IPS DF 6.9 (cell line): Measurements from ENCODE around the gene CXorf58.
"Not testable (repeated sequence)": the region's sequence is repeated elsewhere in the genome, so short reads cannot be mapped to it uniquely, and the experiment has no call there.

ENCODE experiments used
- DNase-seq: peaks from one replicate; pipeline ENCODE4 v3.0.0-alpha.2; 2013; ENCODE audit warnings: low read depth, low spot score
- H3K27ac ChIP-seq: one replicate; pipeline ENCODE4 v1.5.1; 2013; ENCODE audit warnings: low read length, control low read depth
- H3K27me3 ChIP-seq: 2 replicates; pipeline ENCODE4 v1.6.1; 2013; ENCODE audit warnings: mild to moderate bottlenecking, low read length; ENCODE audit not compliant: control insufficient read depth, insufficient read depth
- H3K36me3 ChIP-seq: 2 replicates; pipeline ENCODE4 v1.6.1; 2013; ENCODE audit warnings: low read length; ENCODE audit not compliant: control insufficient read depth, insufficient read depth
- H3K4me1 ChIP-seq: 2 replicates; pipeline ENCODE4 v1.6.1; 2013; ENCODE audit warnings: low read length; ENCODE audit not compliant: control insufficient read depth, insufficient read depth
- H3K4me3 ChIP-seq: 2 replicates; pipeline ENCODE4 v1.5.1; 2013; ENCODE audit warnings: mild to moderate bottlenecking, low read length
- H3K9me3 ChIP-seq: 2 replicates; pipeline ENCODE4 v1.6.1; 2013; ENCODE audit warnings: low read length, inconsistent platforms; ENCODE audit not compliant: control insufficient read depth, insufficient read depth
- WGBS: extraction: QIAGEN DNeasy Blood & Tissue Kit; methylation state at CpG from one replicate; pipeline ENCODE4 v1.1.7; 2013; ENCODE audit warnings: mixed read lengths, missing lambda C conversion rate; ENCODE audit not compliant: insufficient read length, insufficient coverage; 5-methylcytosine and 5-hydroxymethylcytosine counted together

Gene CXorf58

GRCh38 chrX:23907498-23908218 is at the start of gene CXorf58, which contains the start of gene APOO:
TSS of gene CXorf58 (plus strand) at chrX:23908006. CDS start at chrX:23910303, 2,297 bp downstream.
TSS of gene APOO (minus strand) at chrX:23907938. CDS start at chrX:23907702, 236 bp downstream.
- H3K9me3 ChIP-seq, result no peaks in the 10 kb centered on the region
- DNase-seq, result no peak
- H3K4me1 ChIP-seq, result no peaks in the 10 kb centered on the region
- no peak within 1 kb of the TSS for H3K27ac ChIP-seq
- no CpG with 5 or more reads among the region's 81 CpGs for WGBS
- no peaks in the 10 kb centered on the region for H3K36me3 ChIP-seq
- no peaks in the 10 kb centered on the region for H3K27me3 ChIP-seq
- peak within 1 kb of the TSS; percentile 97 for H3K4me3 ChIP-seq

- not testable (repeated sequence) for H3K36me3 ChIP-seq, DNase-seq, H3K9me3 ChIP-seq, H3K4me1 ChIP-seq, H3K27me3 ChIP-seq, H3K4me3 ChIP-seq, H3K27ac ChIP-seq
- WGBS, result no CpG with 5 or more reads among the region's 7 CpGs
Measured at GRCh38 chrX:23859238-23859637, 48.6 kb upstream of the CXorf58 start.

GRCh38 chrX:23861215-23861896 is 46.5 kb upstream of the CXorf58 start:
- H3K4me3 ChIP-seq, result no peak overlapping the region
- DNase-seq, result no peak
- H3K4me1 ChIP-seq, result no peaks in the 10 kb centered on the region
- H3K27ac ChIP-seq, result no peak overlapping the region
- no CpG with 5 or more reads among the region's 6 CpGs for WGBS
- no peaks in the 10 kb centered on the region for H3K9me3 ChIP-seq
- no peaks in the 10 kb centered on the region for H3K27me3 ChIP-seq
- no peaks in the 10 kb centered on the region for H3K36me3 ChIP-seq

GRCh38 chrX:23861952-23862351 is 45.9 kb upstream of the CXorf58 start:
- not testable (repeated sequence) for H3K9me3 ChIP-seq, H3K27me3 ChIP-seq, DNase-seq, H3K27ac ChIP-seq, H3K4me1 ChIP-seq, H3K36me3 ChIP-seq, H3K4me3 ChIP-seq
- WGBS, result no CpG with 5 or more reads among the region's 2 CpGs

- no peak overlapping the region for H3K27ac ChIP-seq
- no peaks in the 10 kb centered on the region for H3K27me3 ChIP-seq
- WGBS, result no CpG with 5 or more reads among the region's 5 CpGs
- no peaks in the 10 kb centered on the region for H3K4me1 ChIP-seq
- no peak for DNase-seq
- no peaks in the 10 kb centered on the region for H3K36me3 ChIP-seq
- no peaks in the 10 kb centered on the region for H3K9me3 ChIP-seq
- H3K4me3 ChIP-seq, result no peak overlapping the region
Measured at GRCh38 chrX:23864742-23865326, 43.0 kb upstream of the CXorf58 start.

GRCh38 chrX:23870041-23870440 is 37.8 kb upstream of the CXorf58 start:
- Histone ChIP-seq H3K27me3 (no peaks in the 10 kb centered on the region), H3K9me3 (no peaks in the 10 kb centered on the region), H3K27ac (no peak overlapping the region), H3K4me1 (no peaks in the 10 kb centered on the region), H3K36me3 (no peaks in the 10 kb centered on the region), H3K4me3 (no peak overlapping the region)
- DNase-seq, result no peak
- WGBS, result no CpG with 5 or more reads among the region's 2 CpGs

GRCh38 chrX:23871905-23872546 is 35.8 kb upstream of the CXorf58 start:
- Histone ChIP-seq H3K27ac (no peak overlapping the region), H3K9me3 (no peaks in the 10 kb centered on the region), H3K36me3 (no peaks in the 10 kb centered on the region), H3K27me3 (no peaks in the 10 kb centered on the region), H3K4me1 (no peaks in the 10 kb centered on the region), H3K4me3 (no peak overlapping the region)
- WGBS, result no CpG with 5 or more reads among the region's 4 CpGs
- no peak for DNase-seq

GRCh38 chrX:23879380-23880090 is 28.3 kb upstream of the CXorf58 start:
- Histone ChIP-seq H3K4me1 (0 out of 2 replicates have a peak, but pooled peaks cover 1% of the 10 kb centered on the region), H3K9me3 (no peaks in the 10 kb centered on the region), H3K36me3 (no peaks in the 10 kb centered on the region), H3K4me3 (no peak overlapping the region), H3K27me3 (no peaks in the 10 kb centered on the region), H3K27ac (no peak overlapping the region)
- no peak for DNase-seq
- no CpG with 5 or more reads among the region's 2 CpGs for WGBS

- Histone ChIP-seq H3K4me1 (0 out of 2 replicates have a peak, but pooled peaks cover 1% of the 10 kb centered on the region), H3K27me3 (no peaks in the 10 kb centered on the region), H3K4me3 (no peak overlapping the region), H3K9me3 (no peaks in the 10 kb centered on the region), H3K27ac (no peak overlapping the region), H3K36me3 (no peaks in the 10 kb centered on the region)
- no peak for DNase-seq
- WGBS, result no CpG with 5 or more reads among the region's 9 CpGs
Measured at GRCh38 chrX:23883737-23884354, 24.0 kb upstream of the CXorf58 start.
